Left lung (tissue), 10 donors: Measurements from ENCODE around the gene WIPI1. TPM values are rescaled to one million over a fixed set of nuclear protein-coding genes. Genes with fewer than 3 reads are reported as not detected.

Experiments used
- ATAC-seq: fragments of 200-7000 bp; cut with Tn5 transposase; one replicate; pipeline ENCODE4 v1.9.1; 2020; ENCODE audit warnings: moderate library complexity
- DNase-seq, 4 donors: peaks; one replicate each; pipeline ENCODE4 v3.0.0-alpha.2; 2013 to 2020
- H3K27ac ChIP-seq, 2 donors: fragments of 200-600 bp; sonication (generic) in 1 of 2; one replicate each; pipeline versions ENCODE4 v1.5.0 to v1.8.0; 2020 to 2021
- H3K27me3 ChIP-seq, 2 donors: fragments of 200-600 bp; sonication (generic) in 1 of 2; one replicate each; pipeline versions ENCODE4 v1.5.0 to v1.8.0; 2020 to 2021
- H3K36me3 ChIP-seq, 2 donors: fragments of 200-600 bp; sonication (generic) in 1 of 2; one replicate each; pipeline versions ENCODE4 v1.5.0 to v1.8.0; 2020 to 2021
- H3K4me1 ChIP-seq, 2 donors: fragments of 200-600 bp; one replicate each; pipeline ENCODE4 v1.8.0; 2021
- H3K4me3 ChIP-seq, 2 donors: fragments of 200-600 bp; sonication (generic) in 1 of 2; one replicate each; pipeline versions ENCODE4 v1.5.0 to v1.8.0; 2020 to 2021; ENCODE audit warnings: mild to moderate bottlenecking in 1 of 2
- H3K9me3 ChIP-seq, 2 donors: fragments of 200-600 bp; sonication (generic) in 1 of 2; one replicate each; pipeline versions ENCODE4 v1.5.0 to v1.8.0; 2020 to 2021
- intact Hi-C, 2 donors: fragments of 100-400 bp; cut with DNase I; formaldehyde crosslinking; loops; one replicate each; pipeline versions ENCODE4 v1.11.2 to v1.14.2; 2022
- polyA plus RNA-seq, 6 donors: library from polyadenylated mRNA; unstranded; fragments of 120-200 nt; gene quantifications; one replicate each; pipeline ENCODE4 v1.2.1, GENCODE V29; 2013; ENCODE audit not compliant: insufficient read length in 6 of 6
- total RNA-seq, 2 donors: library from RNA; stranded (reverse); fragmentation: NEBNext Ultra II Directional; extraction: Animal tissue kit (Norgen Biotek cat#: 25700); gene quantifications; one replicate each; pipeline ENCODE4 v1.2.1, GENCODE V29; 2021
- TF ChIP-seq, protein P1 (sequence below), 2 donors: fragments of 200-600 bp; sonication (generic) in 1 of 2; IDR thresholded peaks; one replicate each; pipeline versions ENCODE4 v1.5.0 to v1.8.0; 2021; ENCODE audit warnings: antibody characterized with exemption in 2 of 2
- donor health status: DM: no; HTN: yes; CAD: no.
- donor health status: DM: no; HTN: no; CAD: no.

WIPI1 gene
- total and polyA plus RNA-seq, 8 donors, result 19.2 to 57.1 (median 21.7) TPM

DNA sequence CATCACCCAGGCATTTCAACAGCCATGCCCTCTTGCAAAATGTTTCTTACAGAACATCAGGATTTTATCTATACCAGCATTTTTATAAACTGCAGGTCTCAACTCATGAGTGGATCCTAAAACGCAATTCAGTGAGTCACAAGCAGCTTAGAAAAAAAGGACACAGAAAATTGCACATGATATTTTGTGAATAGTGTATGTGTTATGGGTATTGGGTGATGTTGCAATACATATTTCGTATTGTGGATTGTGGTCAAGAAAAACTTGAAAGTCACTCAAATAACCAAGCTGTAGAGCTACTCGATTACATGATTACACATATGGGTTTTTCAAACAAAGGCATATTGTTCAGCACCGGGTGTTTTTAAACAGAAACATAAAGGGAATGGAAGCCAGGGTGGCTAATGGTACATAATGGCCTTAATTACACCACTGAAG is 1.4 kb downstream of the WIPI1 start:
- intact Hi-C loops, result loop anchor here in 1 of 2 donors (10.0 kb wide), 1 partner anchor 211 kb away; the partner anchor contains the start of gene AMZ2
- no peaks in the 10 kb centered on the region for H3K27me3 ChIP-seq
- DNase-seq (peak in 1 of 4 donors; percentile 35), ATAC-seq (no peak)
- peak overlapping the region; percentile 85 to 88 for H3K4me3 ChIP-seq
- H3K4me1 ChIP-seq, result peaks cover 9 to 52% of the 10 kb centered on the region in 2 donors
- peaks cover 0 to 20% of the 10 kb centered on the region in 2 donors for H3K36me3 ChIP-seq
- peak overlapping the region; percentile 86 to 91 for H3K27ac ChIP-seq
- no peaks in the 10 kb centered on the region for H3K9me3 ChIP-seq
- TF ChIP-seq, protein P1, sequence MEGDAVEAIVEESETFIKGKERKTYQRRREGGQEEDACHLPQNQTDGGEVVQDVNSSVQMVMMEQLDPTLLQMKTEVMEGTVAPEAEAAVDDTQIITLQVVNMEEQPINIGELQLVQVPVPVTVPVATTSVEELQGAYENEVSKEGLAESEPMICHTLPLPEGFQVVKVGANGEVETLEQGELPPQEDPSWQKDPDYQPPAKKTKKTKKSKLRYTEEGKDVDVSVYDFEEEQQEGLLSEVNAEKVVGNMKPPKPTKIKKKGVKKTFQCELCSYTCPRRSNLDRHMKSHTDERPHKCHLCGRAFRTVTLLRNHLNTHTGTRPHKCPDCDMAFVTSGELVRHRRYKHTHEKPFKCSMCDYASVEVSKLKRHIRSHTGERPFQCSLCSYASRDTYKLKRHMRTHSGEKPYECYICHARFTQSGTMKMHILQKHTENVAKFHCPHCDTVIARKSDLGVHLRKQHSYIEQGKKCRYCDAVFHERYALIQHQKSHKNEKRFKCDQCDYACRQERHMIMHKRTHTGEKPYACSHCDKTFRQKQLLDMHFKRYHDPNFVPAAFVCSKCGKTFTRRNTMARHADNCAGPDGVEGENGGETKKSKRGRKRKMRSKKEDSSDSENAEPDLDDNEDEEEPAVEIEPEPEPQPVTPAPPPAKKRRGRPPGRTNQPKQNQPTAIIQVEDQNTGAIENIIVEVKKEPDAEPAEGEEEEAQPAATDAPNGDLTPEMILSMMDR (IDR thresholded peaks at IDR 0.05), result no peak

DNA sequence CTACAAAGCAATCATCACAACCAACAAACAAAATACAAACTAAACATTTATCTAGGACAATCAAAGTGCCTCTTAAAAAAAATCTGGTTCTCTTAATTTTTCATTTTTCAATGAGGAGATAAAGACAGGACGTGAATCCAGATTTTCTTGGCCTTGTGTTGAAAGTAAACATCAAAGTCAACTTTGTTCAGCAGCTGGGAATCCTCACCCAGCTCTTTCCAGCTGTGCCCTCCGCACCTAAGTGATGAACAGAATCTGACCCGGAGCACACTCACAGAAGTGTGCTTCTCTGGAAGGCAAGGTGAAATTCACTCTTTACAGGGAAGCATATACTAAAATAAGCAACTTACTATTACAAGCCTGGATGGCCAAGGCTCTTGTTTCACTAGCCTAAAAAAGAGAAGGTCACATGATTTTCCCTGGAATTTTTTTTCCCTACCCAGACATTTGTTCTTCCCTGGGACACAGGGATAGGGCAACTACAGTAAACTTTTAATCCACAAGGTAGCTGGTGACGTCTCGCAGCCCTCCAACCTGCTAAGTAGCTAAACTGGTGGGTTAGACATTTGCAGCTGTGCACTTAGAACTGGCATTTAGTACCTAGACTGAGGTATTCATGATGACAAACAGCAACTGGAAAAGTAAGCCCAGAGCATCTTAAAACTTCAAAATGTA is 3.2 kb downstream of the WIPI1 start:
- peaks cover 0 to 38% of the 10 kb centered on the region in 2 donors for H3K36me3 ChIP-seq
- no peaks in the 10 kb centered on the region for H3K9me3 ChIP-seq
- H3K27me3 ChIP-seq, result no peaks in the 10 kb centered on the region
- TF ChIP-seq, protein P1 (IDR thresholded peaks at IDR 0.05), result no peak
- DNase-seq (no peak), ATAC-seq (no peak)
- H3K4me1 ChIP-seq, result peaks cover 9 to 49% of the 10 kb centered on the region in 2 donors
- no peak overlapping the region for H3K4me3 ChIP-seq
- intact Hi-C loops, result loop anchor here in 1 of 2 donors (10.0 kb wide), 1 partner anchor 209 kb away; the partner anchor contains the start of gene AMZ2
- H3K27ac ChIP-seq, result no peak overlapping the region

DNA sequence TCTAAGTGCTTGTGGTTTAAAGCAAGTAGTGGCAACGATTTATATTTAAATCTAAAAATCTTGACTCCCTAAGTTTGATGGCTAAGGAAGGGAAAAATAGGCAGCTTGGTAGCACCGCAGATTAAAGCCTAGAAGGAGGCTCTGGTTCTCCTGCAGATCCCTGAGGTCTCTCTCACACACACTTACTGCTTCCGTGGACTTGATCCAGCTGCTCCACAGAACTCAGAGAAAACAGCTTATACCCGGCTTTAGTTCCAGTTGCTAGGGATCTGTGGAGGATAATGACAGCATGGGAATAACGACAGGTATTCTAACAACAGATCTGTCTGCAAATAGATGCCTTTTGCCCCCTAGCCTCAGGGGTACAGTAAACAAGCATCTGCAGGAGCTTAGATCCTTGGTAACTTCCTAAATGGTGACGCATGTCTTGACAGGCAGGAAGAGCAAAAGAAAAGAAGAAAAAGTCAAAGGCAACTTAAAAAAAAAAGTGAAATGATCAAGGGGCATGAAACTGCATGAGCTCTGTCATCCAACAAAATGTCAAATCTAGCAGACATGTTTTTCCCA is 4.5 kb downstream of the WIPI1 start:
- Histone ChIP-seq H3K9me3 (no peaks in the 10 kb centered on the region), H3K36me3 (peaks cover 0 to 51% of the 10 kb centered on the region in 2 donors), H3K4me3 (no peak overlapping the region), H3K4me1 (peaks cover 9 to 44% of the 10 kb centered on the region in 2 donors), H3K27ac (no peak overlapping the region), H3K27me3 (no peaks in the 10 kb centered on the region)
- no peak for DNase-seq
- intact Hi-C loops, result loop anchor here in 1 of 2 donors (10.0 kb wide), 1 partner anchor 208 kb away; the partner anchor contains the start of gene AMZ2
- TF ChIP-seq, protein P1 (IDR thresholded peaks at IDR 0.05), result no peak
- no peak for ATAC-seq

DNA sequence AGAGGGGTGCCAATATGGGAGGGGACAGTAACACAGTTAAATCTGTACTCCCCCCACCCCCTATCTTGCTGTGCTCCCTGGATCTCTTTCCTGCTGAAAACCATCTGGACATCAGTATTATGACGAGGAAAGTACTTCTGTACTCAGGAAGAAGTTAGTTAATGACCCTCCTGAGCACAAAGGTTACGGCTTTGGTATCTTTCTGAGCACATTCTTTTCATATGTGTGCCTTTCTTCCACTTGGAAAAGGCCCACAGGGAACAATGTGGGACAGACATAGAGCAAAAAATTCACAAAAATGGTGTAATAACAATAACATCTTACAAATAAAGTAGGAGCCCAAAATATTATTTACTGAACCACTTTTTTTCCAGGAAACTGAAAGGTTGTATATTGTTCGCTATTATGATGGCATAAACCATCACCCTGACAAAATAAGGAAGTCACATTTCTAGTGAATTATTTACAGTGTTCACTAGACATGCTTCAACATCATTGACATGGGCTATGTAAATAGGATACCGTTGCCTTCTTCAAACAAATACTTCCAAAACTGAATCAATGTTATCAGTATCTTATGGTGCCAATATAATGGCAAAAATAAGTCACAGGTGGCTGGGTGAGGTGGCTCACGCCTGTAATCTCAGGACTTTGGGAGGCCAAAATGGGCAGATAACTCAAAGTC is 5.5 kb downstream of the WIPI1 start:
- no peak overlapping the region for H3K4me3 ChIP-seq
- intact Hi-C loops, result loop anchor here in 1 of 2 donors (10.0 kb wide), 1 partner anchor 207 kb away; the partner anchor contains the start of gene AMZ2
- no peak for ATAC-seq
- DNase-seq, result no peak
- H3K9me3 ChIP-seq, result no peaks in the 10 kb centered on the region
- no peak overlapping the region for H3K27ac ChIP-seq
- H3K36me3 ChIP-seq, result peaks cover 0 to 61% of the 10 kb centered on the region in 2 donors
- H3K4me1 ChIP-seq, result peaks cover 9 to 42% of the 10 kb centered on the region in 2 donors
- no peaks in the 10 kb centered on the region for H3K27me3 ChIP-seq
- TF ChIP-seq, protein P1 (IDR thresholded peaks at IDR 0.05), result no peak
